ENCODE results near the gene EYS.

The EYS gene

DNA sequence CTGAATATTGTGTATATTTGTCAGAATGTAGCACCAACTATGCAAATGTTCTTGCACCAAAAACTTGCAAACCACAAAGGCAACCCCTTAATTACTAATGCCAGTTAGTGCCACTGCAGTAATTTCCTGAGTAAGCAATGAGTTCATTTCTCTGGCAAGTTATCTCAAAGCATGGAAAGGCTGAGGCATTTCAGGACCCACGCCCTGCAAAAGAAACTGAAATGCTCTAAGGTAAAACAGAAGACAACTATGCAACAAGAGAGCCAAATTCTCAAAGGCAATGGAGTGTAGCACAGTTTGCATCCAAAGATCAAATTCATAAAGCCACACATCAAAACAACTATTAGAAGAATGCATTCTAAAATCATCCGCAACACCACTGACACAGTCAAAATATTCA, 994.4 kb downstream of the EYS start:
- no peak overlapping the region for H3K27ac ChIP-seq (ENCODE audit: low read length, poor library complexity, severe bottlenecking)
- 50% methylated on average over 2 of the region's 2 CpGs for WGBS
- no peak overlapping the region for H4K91ac ChIP-seq (ENCODE audit: low read length)
- no peak overlapping the region for H2BK12ac ChIP-seq (ENCODE audit: low read length in 2 of 2)
- H3K4ac ChIP-seq (ENCODE audit: low read depth in 1 of 2, low read length in 2 of 2): no peak overlapping the region
- H3K9me3 ChIP-seq (ENCODE audit: control insufficient read depth, low read length): no peaks in the 10 kb centered on the region
- no peak overlapping the region for H3K4me2 ChIP-seq (ENCODE audit: low read length, poor library complexity, severe bottlenecking)
- H2BK5ac ChIP-seq (ENCODE audit: low read depth, low read length, poor library complexity, severe bottlenecking): no peak overlapping the region
- no peak overlapping the region for H2AK5ac ChIP-seq (ENCODE audit: low read length, severe bottlenecking)
- no peak overlapping the region for H3K18ac ChIP-seq (ENCODE audit: low read depth in 1 of 2, low read length in 2 of 2)
- no peaks in the 10 kb centered on the region for H3K27me3 ChIP-seq (ENCODE audit: control insufficient read depth in 1 of 2, insufficient read depth in 1 of 2, low read length in 2 of 2)
- no peak overlapping the region for H2AFZ ChIP-seq (ENCODE audit: low read depth, low read length)
- H3K14ac ChIP-seq (ENCODE audit: low read length in 2 of 2): no peak overlapping the region
- no peak overlapping the region for H4K8ac ChIP-seq (ENCODE audit: low read length)
- H3K4me1 ChIP-seq (ENCODE audit: control insufficient read depth, insufficient read depth, low read depth, low read length): no peaks in the 10 kb centered on the region
- H2BK120ac ChIP-seq (ENCODE audit: low read depth, low read length): no peak overlapping the region
- H3K36me3 ChIP-seq (ENCODE audit: control insufficient read depth in 1 of 2, insufficient read depth in 2 of 2, low read depth in 1 of 2, low read length in 2 of 2): no peaks in the 10 kb centered on the region
- H3K79me1 ChIP-seq (replicated peaks; ENCODE audit: low read length, poor library complexity, severe bottlenecking): no peaks in the 10 kb centered on the region
- H3K23ac ChIP-seq (ENCODE audit: low read length in 2 of 2): no peak overlapping the region
- DNase-seq: peak; percentile 29
- no peak overlapping the region for H3K9ac ChIP-seq (ENCODE audit: low read length)
- no peak overlapping the region for H2BK15ac ChIP-seq (ENCODE audit: low read depth, poor library complexity, severe bottlenecking)
- H3K4me3 ChIP-seq (ENCODE audit: insufficient read depth in 1 of 2, low read depth in 1 of 2, low read length in 2 of 2): no peak overlapping the region

DNA sequence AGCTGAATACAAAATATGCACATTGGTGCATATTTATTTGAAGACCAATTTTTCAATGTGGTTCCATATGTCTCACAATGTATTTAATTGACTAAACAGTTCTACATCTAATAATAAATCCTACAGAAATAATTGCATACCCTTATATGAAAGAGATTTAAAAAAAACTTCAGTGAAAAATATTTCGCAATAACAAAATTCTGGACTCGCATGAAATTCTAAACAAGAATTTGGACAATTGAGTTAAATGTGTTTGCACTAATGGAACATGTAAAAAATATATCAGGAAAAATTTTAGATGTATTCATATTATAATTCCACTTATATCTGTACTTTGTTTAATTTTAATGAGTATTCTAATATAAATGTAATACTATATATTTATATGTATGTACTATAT, 1003.1 kb downstream of the EYS start:
- Histone ChIP-seq H3K27ac (ENCODE audit: low read length, poor library complexity, severe bottlenecking) (no peak overlapping the region), H3K79me1 (replicated peaks; ENCODE audit: low read length, poor library complexity, severe bottlenecking) (no peaks in the 10 kb centered on the region), H2BK5ac (ENCODE audit: low read depth, low read length, poor library complexity, severe bottlenecking) (no peak overlapping the region), H3K4me3 (ENCODE audit: insufficient read depth in 1 of 2, low read depth in 1 of 2, low read length in 2 of 2) (no peak overlapping the region), H3K4ac (ENCODE audit: low read depth in 1 of 2, low read length in 2 of 2) (no peak overlapping the region), H4K91ac (ENCODE audit: low read length) (no peak overlapping the region), H3K36me3 (ENCODE audit: control insufficient read depth in 1 of 2, insufficient read depth in 2 of 2, low read depth in 1 of 2, low read length in 2 of 2) (no peaks in the 10 kb centered on the region), H3K18ac (ENCODE audit: low read depth in 1 of 2, low read length in 2 of 2) (no peak overlapping the region), H3K23ac (ENCODE audit: low read length in 2 of 2) (no peak overlapping the region), H2BK15ac (ENCODE audit: low read depth, poor library complexity, severe bottlenecking) (no peak overlapping the region), H2AK5ac (ENCODE audit: low read length, severe bottlenecking) (no peak overlapping the region), H2AFZ (ENCODE audit: low read depth, low read length) (no peak overlapping the region), H3K27me3 (ENCODE audit: control insufficient read depth in 1 of 2, insufficient read depth in 1 of 2, low read length in 2 of 2) (no peaks in the 10 kb centered on the region), H2BK12ac (ENCODE audit: low read length in 2 of 2) (no peak overlapping the region), H3K4me1 (ENCODE audit: control insufficient read depth, insufficient read depth, low read depth, low read length) (no peaks in the 10 kb centered on the region), H3K14ac (ENCODE audit: low read length in 2 of 2) (no peak overlapping the region), H3K9me3 (ENCODE audit: control insufficient read depth, low read length) (no peaks in the 10 kb centered on the region), H2BK120ac (ENCODE audit: low read depth, low read length) (no peak overlapping the region), H4K8ac (ENCODE audit: low read length) (no peak overlapping the region), H3K9ac (ENCODE audit: low read length) (no peak overlapping the region), H3K4me2 (ENCODE audit: low read length, poor library complexity, severe bottlenecking) (no peak overlapping the region)
- WGBS: no CpG with 5 or more reads among the region's 2 CpGs
- DNase-seq: no peak

DNA sequence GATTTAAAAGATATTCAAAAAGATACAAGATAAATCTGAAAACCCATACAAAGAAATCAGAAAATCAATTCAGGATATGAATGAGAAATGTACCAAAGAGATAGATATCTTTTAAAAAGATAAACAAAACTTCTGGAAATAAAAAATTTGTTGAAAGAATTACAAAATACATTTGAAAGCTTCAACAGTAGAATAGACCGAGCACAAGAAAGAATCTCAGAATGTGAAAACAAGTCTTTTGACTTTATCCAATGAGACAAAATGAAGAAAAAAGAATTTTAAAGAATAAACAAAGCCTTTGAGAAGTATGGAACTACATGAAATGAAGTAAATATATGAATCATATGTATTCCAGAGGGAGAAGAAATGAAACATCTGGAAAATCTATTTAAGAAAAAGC, 1011.0 kb downstream of the EYS start:
- Histone ChIP-seq H3K27ac (ENCODE audit: low read length, poor library complexity, severe bottlenecking) (no peak overlapping the region), H3K4me1 (ENCODE audit: control insufficient read depth, insufficient read depth, low read depth, low read length) (peaks cover 8% of the 10 kb centered on the region), H3K14ac (ENCODE audit: low read length in 2 of 2) (no peak overlapping the region), H4K91ac (ENCODE audit: low read length) (no peak overlapping the region), H2BK5ac (ENCODE audit: low read depth, low read length, poor library complexity, severe bottlenecking) (no peak overlapping the region), H3K23ac (ENCODE audit: low read length in 2 of 2) (no peak overlapping the region), H2BK15ac (ENCODE audit: low read depth, poor library complexity, severe bottlenecking) (no peak overlapping the region), H3K18ac (ENCODE audit: low read depth in 1 of 2, low read length in 2 of 2) (no peak overlapping the region), H3K9me3 (ENCODE audit: control insufficient read depth, low read length) (peaks cover 35% of the 10 kb centered on the region), H3K36me3 (ENCODE audit: control insufficient read depth in 1 of 2, insufficient read depth in 2 of 2, low read depth in 1 of 2, low read length in 2 of 2) (no peaks in the 10 kb centered on the region), H3K9ac (ENCODE audit: low read length) (no peak overlapping the region), H3K4me3 (ENCODE audit: insufficient read depth in 1 of 2, low read depth in 1 of 2, low read length in 2 of 2) (no peak overlapping the region), H2AFZ (ENCODE audit: low read depth, low read length) (no peak overlapping the region), H3K4me2 (ENCODE audit: low read length, poor library complexity, severe bottlenecking) (no peak overlapping the region), H2AK5ac (ENCODE audit: low read length, severe bottlenecking) (no peak overlapping the region), H3K4ac (ENCODE audit: low read depth in 1 of 2, low read length in 2 of 2) (no peak overlapping the region), H4K8ac (ENCODE audit: low read length) (no peak overlapping the region), H2BK120ac (ENCODE audit: low read depth, low read length) (no peak overlapping the region), H3K27me3 (ENCODE audit: control insufficient read depth in 1 of 2, insufficient read depth in 1 of 2, low read length in 2 of 2) (no peaks in the 10 kb centered on the region), H3K79me1 (replicated peaks; ENCODE audit: low read length, poor library complexity, severe bottlenecking) (no peaks in the 10 kb centered on the region), H2BK12ac (ENCODE audit: low read length in 2 of 2) (no peak overlapping the region)
- WGBS: no CpG with 5 or more reads among the region's 1 CpG
- no peak for DNase-seq

DNA sequence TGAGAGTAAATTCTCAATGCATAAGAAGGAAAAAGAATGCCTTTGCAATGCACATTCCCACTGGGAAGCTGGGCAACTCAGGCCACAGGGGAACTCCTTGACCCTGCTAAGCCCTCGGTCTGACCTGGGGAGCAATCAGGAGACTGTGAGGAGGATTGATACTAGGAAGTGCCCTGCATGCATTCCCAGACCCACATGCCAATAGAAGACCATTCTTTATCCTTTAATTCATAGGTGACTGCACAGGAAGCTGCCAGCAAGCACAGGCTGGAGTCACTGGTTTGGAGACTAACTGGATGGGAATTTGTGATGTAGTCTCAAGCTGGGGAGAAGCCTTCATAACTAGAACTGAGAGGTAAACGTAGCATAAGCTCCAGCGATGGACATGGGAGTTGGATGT, 1012.7 kb downstream of the EYS start:
- Histone ChIP-seq H3K36me3 (ENCODE audit: control insufficient read depth in 1 of 2, insufficient read depth in 2 of 2, low read depth in 1 of 2, low read length in 2 of 2) (no peaks in the 10 kb centered on the region), H4K91ac (ENCODE audit: low read length) (no peak overlapping the region), H2BK120ac (ENCODE audit: low read depth, low read length) (no peak overlapping the region), H2AK5ac (ENCODE audit: low read length, severe bottlenecking) (no peak overlapping the region), H3K4me1 (ENCODE audit: control insufficient read depth, insufficient read depth, low read depth, low read length) (peaks cover 8% of the 10 kb centered on the region), H3K27me3 (ENCODE audit: control insufficient read depth in 1 of 2, insufficient read depth in 1 of 2, low read length in 2 of 2) (no peaks in the 10 kb centered on the region), H2BK15ac (ENCODE audit: low read depth, poor library complexity, severe bottlenecking) (no peak overlapping the region), H3K9me3 (ENCODE audit: control insufficient read depth, low read length) (peaks cover 38% of the 10 kb centered on the region), H3K27ac (ENCODE audit: low read length, poor library complexity, severe bottlenecking) (peak overlapping the region; percentile 24), H3K18ac (ENCODE audit: low read depth in 1 of 2, low read length in 2 of 2) (peak overlapping the region; percentile 10 to 28), H3K23ac (ENCODE audit: low read length in 2 of 2) (no peak overlapping the region), H2BK5ac (ENCODE audit: low read depth, low read length, poor library complexity, severe bottlenecking) (no peak overlapping the region), H3K4ac (ENCODE audit: low read depth in 1 of 2, low read length in 2 of 2) (no peak overlapping the region), H3K4me2 (ENCODE audit: low read length, poor library complexity, severe bottlenecking) (no peak overlapping the region), H3K79me1 (replicated peaks; ENCODE audit: low read length, poor library complexity, severe bottlenecking) (no peaks in the 10 kb centered on the region), H2BK12ac (ENCODE audit: low read length in 2 of 2) (peak overlapping the region in 1 of 2 experiments; percentile 11), H3K9ac (ENCODE audit: low read length) (no peak overlapping the region), H4K8ac (ENCODE audit: low read length) (no peak overlapping the region), H3K14ac (ENCODE audit: low read length in 2 of 2) (no peak overlapping the region), H3K4me3 (ENCODE audit: insufficient read depth in 1 of 2, low read depth in 1 of 2, low read length in 2 of 2) (peak overlapping the region in 1 of 2 experiments; percentile 29), H2AFZ (ENCODE audit: low read depth, low read length) (no peak overlapping the region)
- WGBS: 82% methylated on average over 3 of the region's 3 CpGs
- DNase-seq: no peak

Data from mesenchymal stem cell (in vitro differentiated cells and primary cell).